GM19099 (cell line): ENCODE measurements around the gene LCMT1.

Experiments
- POLR2A ChIP-seq: IDR thresholded peaks from 3 replicates; pipeline ENCODE4 v1.6.1; 2011; ENCODE audit warnings: low read depth; ENCODE audit not compliant: insufficient read length; ENCODE audit errors: extremely low read depth

The LCMT1 gene

DNA sequence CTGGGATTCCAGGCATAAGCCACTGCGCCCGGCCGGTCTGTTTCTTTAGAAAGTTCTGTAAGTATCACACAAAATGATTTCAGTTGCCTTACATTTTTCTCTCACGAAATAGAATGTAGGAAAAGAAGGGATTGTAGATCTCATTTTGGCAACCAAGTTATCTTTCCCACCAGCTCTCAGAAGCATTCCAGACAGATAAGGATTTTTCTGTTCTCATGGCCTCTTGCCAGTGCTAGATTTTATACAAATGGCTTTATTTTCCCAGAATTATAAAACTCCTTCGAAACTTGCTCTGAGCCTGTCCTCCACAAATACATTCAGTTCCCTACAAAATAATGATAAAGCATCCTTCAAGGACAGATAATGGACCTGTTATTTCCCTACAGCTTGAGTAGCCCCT, 46.9 kb downstream of the LCMT1 start:
- TF ChIP-seq POLR2A = no peak

GRCh38 chr16:25161753-25162367, 50.3 kb downstream of the LCMT1 start:
- no peak for TF ChIP-seq POLR2A

DNA sequence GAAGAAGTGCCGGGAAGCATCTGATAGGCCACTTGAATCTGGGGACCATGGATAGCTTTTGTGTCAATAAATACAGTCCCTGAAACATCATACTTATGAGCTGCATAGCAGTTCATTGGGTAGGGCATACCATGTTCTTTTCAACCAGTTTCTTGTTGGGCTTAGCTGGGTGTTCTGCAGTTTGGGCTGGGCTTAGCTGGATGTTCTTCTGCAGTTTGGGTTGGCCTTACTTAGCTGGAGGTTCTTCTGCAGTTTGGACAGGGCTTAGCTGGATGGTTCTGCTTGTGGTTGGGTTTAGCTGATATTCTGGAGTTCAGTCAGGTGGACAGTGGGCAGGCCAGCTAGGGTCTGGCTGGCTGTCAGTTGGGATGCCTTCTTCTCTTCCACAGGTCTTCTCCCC, 52.1 kb downstream of the LCMT1 start:
- no peak for TF ChIP-seq POLR2A

DNA sequence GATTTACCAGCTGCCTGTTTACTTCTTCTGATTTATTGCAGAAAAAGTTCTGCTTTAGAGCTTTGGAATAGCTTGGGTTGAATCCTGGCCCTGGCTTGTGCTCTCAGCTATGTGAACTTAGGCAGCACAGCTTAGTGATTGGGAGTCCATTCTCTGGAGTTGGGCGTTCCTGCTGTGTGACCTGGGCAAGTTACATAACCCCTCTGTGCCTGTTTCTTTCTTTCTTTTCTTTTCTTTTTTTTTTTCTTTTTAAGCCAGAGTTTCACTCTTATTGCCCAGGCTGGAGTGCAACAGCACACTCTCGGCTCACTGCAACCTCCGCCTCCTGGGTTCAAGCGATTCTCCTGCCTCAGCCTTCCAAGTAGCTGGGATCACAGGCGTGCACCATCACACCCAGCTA, 53.7 kb downstream of the LCMT1 start:
- no peak for TF ChIP-seq POLR2A

DNA sequence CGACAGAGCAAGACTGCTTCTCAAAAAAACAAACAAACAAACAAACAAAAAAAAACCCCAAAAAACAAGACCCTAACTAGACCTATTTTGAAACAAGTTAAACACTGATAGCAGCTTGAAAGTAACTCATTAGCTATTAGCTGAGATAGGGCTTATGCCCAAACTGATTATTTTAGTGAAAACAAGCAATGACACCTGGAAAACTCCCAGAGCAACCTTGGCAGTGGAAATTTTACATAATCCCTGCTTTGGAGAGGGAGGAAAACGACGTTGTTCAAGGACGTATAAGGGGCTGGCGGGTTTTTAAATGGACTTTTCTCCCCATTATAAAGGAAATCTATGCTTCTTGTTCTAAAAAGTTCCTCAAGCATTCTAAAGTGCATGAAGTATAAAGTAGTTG, 59.8 kb downstream of the LCMT1 start:
- no peak for TF ChIP-seq POLR2A

- TF ChIP-seq POLR2A = no peak
Measured at GRCh38 chr16:25172831-25173230, 61.3 kb downstream of the LCMT1 start.

DNA sequence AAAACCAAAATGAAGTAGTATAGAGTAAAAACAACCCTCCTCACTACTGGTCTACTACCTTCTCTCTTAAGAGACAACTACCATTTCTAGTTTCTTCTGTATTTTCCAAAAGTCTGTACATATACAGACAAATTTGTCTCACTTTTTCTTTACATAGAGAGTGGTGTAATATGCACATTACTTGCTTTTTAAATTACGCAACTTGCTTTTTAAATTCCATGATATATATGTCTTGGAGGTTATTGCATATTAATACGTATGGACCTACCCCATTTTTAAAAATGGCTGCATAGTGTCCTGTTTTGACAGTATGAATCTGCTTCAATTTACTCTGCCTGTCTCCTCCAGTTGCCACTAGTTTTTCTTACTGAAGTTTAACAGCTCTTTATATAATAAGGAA, 62.7 kb downstream of the LCMT1 start:
- TF ChIP-seq POLR2A = no peak

- TF ChIP-seq POLR2A = no peak
Measured at GRCh38 chr16:25176136-25176535, 64.6 kb downstream of the LCMT1 start.

DNA sequence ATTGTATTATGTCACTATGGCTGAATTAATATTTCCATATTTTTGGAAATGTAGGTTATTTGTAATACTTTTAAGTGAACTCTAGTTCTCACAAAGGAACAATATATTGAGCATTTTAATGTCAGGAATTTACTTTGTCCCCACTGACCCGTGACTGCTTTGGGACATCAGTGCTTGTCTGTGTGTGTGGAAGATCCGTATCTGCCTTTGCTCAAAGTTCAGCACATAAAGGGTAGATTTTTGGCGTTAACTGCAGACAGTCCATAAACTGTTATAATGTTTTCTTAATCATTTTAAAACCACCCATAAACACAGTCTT, 65.9 kb downstream of the LCMT1 start:
- TF ChIP-seq POLR2A = no peak

- TF ChIP-seq POLR2A = no peak
Measured at GRCh38 chr16:25177831-25178688, 66.5 kb downstream of the LCMT1 start.

GRCh38 chr16:25184771-25185170, 73.2 kb downstream of the LCMT1 start:
- no peak for TF ChIP-seq POLR2A

GRCh38 chr16:25187491-25187795, 75.9 kb downstream of the LCMT1 start:
- no peak for TF ChIP-seq POLR2A

- no peak for TF ChIP-seq POLR2A
Measured at GRCh38 chr16:25189305-25189704, 77.8 kb downstream of the LCMT1 start.

- TF ChIP-seq POLR2A = no peak
Measured at GRCh38 chr16:25192096-25192495, 80.6 kb downstream of the LCMT1 start.

DNA sequence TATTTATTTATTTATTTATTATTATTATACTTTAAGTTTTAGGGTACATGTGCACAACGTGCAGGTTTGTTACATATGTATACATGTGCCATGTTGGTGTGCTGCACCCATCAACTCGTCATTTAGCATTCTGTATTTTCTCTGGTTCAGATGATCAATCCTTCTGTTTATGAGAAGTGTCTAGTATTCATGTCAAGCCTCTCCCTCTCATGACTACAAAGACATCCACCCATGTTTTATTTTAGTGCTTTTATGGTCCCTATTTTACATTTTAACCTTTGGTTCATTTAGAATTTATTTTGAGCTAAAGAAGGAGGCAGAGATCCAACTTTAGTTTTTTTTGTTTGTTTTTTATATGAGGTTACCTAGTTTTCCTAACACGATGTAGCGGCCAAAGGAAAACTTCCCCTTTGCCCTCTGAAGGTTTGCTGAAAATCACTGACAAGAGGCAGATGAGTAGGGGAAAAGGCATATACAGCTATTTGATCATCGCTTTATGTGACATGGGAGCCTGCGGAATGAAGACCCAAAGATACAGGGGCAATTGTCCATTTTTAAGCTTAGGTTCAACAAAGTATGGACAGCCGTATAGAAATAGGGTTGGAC, 82.8 kb downstream of the LCMT1 start:
- TF ChIP-seq POLR2A = no peak

GRCh38 chr16:25198021-25198420, 86.5 kb downstream of the LCMT1 start:
- no peak for TF ChIP-seq POLR2A
